OCI-LY1 (cell line): ENCODE data around the gene CPN1.
A peak's percentile ranks its signal among the peaks of the same experiment; 100 is the strongest.

Experiments
- H2AFZ ChIP-seq: fragments of 200-600 bp; sonication (generic), shearing (Covaris generic); 2 replicates; pipeline ENCODE4 v1.6.0; 2014; ENCODE audit warnings: antibody characterized with exemption, mild to moderate bottlenecking, low read length
- H3F3A ChIP-seq: fragments of 200-600 bp; sonication (generic), shearing (Covaris generic); 2 replicates; pipeline ENCODE4 v1.6.0; 2014; ENCODE audit warnings: mild to moderate bottlenecking, antibody characterized with exemption, low read length, moderate library complexity; ENCODE audit not compliant: insufficient read depth
- H3K27ac ChIP-seq: fragments of 200-600 bp; sonication (generic); 2 replicates; pipeline ENCODE4 v1.5.1; 2014; ENCODE audit warnings: low read length, mixed run types, mild to moderate bottlenecking, low read depth; ENCODE audit not compliant: poor library complexity, severe bottlenecking
- H3K27me3 ChIP-seq: fragments of 200-600 bp; sonication (generic); 2 replicates; pipeline ENCODE4 v1.6.0; 2014; ENCODE audit warnings: antibody characterized with exemption, mild to moderate bottlenecking, low read length, moderate library complexity; ENCODE audit not compliant: insufficient read depth
- H3K36me3 ChIP-seq: fragments of 200-600 bp; sonication (generic); 2 replicates; pipeline ENCODE4 v1.6.1; 2014; ENCODE audit warnings: mild to moderate bottlenecking, antibody characterized with exemption, low read length, moderate library complexity, mixed read lengths; ENCODE audit not compliant: insufficient read depth
- H3K4me1 ChIP-seq: fragments of 200-600 bp; sonication (generic); 2 replicates; pipeline ENCODE4 v1.5.1; 2014; ENCODE audit warnings: mild to moderate bottlenecking, low read length, moderate library complexity; ENCODE audit not compliant: insufficient read depth, severe bottlenecking
- H3K4me2 ChIP-seq: fragments of 200-600 bp; sonication (generic), shearing (Covaris generic); 2 replicates; pipeline ENCODE4 v1.6.1; 2014; ENCODE audit warnings: low read length
- H3K4me3 ChIP-seq: fragments of 200-600 bp; sonication (generic); 2 replicates; pipeline ENCODE4 v1.5.1; 2014; ENCODE audit warnings: low read length, low read depth, mild to moderate bottlenecking, mixed read lengths; ENCODE audit not compliant: poor library complexity, severe bottlenecking
- H3K79me2 ChIP-seq: fragments of 200-600 bp; shearing (Covaris generic); 2 replicates; pipeline ENCODE4 v1.6.1; 2016; ENCODE audit warnings: mixed run types, low read length, mixed read lengths; ENCODE audit not compliant: insufficient read depth
- H3K9ac ChIP-seq: fragments of 200-600 bp; sonication (generic), shearing (Covaris generic); 2 replicates; pipeline ENCODE4 v1.6.1; 2014; ENCODE audit warnings: mild to moderate bottlenecking, low read length, mixed read lengths
- H3K9me2 ChIP-seq: fragments of 200-600 bp; sonication (generic), shearing (Covaris generic); 2 replicates; pipeline ENCODE4 v1.6.1; 2014; ENCODE audit warnings: low read depth, mild to moderate bottlenecking, low read length, mixed read lengths
- H3K9me3 ChIP-seq: fragments of 200-600 bp; shearing (Covaris generic); 2 replicates; pipeline ENCODE4 v1.6.1; 2014; ENCODE audit warnings: low read length, mixed read lengths
- H4K20me1 ChIP-seq: fragments of 200-600 bp; sonication (generic), shearing (Covaris generic); 2 replicates; pipeline ENCODE4 v1.6.0; 2016; ENCODE audit warnings: mild to moderate bottlenecking, low read length; ENCODE audit not compliant: insufficient read depth
- EZH2 ChIP-seq: fragments of 200-600 bp; sonication (generic), shearing (Covaris generic); IDR thresholded peaks from 2 replicates; pipeline ENCODE4 v1.8.0; 2017; ENCODE audit warnings: borderline replicate concordance, mixed run types, mild to moderate bottlenecking, antibody characterized with exemption, low read length, moderate library complexity, mixed read lengths
- TF ChIP-seq, protein P1 (sequence below): fragments of 200-600 bp; sonication (generic), shearing (Covaris generic); IDR thresholded peaks from 2 replicates; pipeline ENCODE4 v1.5.1; 2017; ENCODE audit warnings: mild to moderate bottlenecking, antibody characterized with exemption, low read length, moderate library complexity, mixed read lengths

The CPN1 gene

DNA sequence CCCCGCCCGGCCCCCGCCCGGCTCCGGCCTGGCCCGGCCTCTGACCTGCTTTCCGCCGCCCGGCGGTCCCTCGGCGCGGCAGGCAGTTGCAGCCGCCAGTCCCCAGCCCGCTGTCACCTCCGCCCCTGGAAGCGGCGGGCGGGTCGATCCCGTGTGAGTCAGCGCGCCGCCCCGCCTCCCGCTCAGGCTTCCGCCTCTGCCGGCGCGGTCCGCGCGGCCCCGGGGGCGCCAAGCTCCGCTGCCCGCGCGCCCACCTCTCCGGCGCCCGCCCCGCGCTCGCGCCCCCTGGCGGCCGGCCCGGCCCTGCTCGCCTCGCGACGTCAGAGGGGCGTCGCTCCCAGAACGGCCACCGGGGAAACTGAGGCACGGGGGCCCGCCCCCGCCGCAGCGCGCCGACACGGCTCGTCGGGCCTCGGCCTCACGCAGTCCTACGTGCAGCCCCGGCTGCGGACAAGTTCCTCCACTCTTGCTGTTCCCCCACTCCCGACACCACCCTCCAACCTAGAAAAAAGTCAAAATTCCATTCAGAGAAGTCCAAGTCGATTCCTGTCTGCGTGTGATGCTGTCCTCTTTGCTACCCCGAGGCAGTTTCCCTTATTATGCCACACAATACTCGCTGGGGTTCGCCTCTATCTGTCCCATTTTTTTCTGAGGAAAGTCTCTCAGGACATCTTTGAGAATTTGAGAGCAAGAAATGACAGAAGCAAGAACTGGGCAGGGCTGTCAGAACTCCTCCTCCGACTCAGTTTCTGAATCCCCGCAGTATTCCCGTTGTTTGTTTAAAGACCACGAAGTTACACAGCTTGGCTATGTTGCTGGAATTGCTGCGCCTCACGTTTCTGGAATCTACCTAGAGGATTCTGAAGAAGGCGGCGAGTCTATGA is 71.6 kb downstream of the CPN1 start, which contains the start of gene DNMBP:
TSS of gene DNMBP (minus strand) at position 155 of the 884 bp plus-strand sequence. CDS start 37,823 bp downstream, outside the sequence.
- Histone ChIP-seq H3K27ac (peak within 1 kb of the TSS; percentile 89), H3K9ac (peak within 1 kb of the TSS; percentile 91), H3K4me2 (peak within 1 kb of the TSS; percentile 94)

GRCh38 chr10:100009283-100009792 is 72.3 kb downstream of the CPN1 start:
- H3F3A ChIP-seq = no peaks in the 10 kb centered on the region

More for the DNA sequence above, 71.6 kb downstream of the CPN1 start, which contains the start of gene DNMBP:
- Histone ChIP-seq H3K27me3 (no peaks in the 10 kb centered on the region), H3K79me2 (peaks cover 44% of the 10 kb centered on the region), H3F3A (no peaks in the 10 kb centered on the region), H3K36me3 (no peaks in the 10 kb centered on the region), H2AFZ (0 out of 2 replicates have a peak within 1 kb of the TSS, but pooled peaks have one; percentile 30), H3K9me3 (no peaks in the 10 kb centered on the region), H3K4me1 (peaks cover 66% of the 10 kb centered on the region), H3K4me3 (peak within 1 kb of the TSS; percentile 98), H3K9me2 (no peaks in the 10 kb centered on the region), H4K20me1 (no peaks in the 10 kb centered on the region)
- TF ChIP-seq, protein P1, sequence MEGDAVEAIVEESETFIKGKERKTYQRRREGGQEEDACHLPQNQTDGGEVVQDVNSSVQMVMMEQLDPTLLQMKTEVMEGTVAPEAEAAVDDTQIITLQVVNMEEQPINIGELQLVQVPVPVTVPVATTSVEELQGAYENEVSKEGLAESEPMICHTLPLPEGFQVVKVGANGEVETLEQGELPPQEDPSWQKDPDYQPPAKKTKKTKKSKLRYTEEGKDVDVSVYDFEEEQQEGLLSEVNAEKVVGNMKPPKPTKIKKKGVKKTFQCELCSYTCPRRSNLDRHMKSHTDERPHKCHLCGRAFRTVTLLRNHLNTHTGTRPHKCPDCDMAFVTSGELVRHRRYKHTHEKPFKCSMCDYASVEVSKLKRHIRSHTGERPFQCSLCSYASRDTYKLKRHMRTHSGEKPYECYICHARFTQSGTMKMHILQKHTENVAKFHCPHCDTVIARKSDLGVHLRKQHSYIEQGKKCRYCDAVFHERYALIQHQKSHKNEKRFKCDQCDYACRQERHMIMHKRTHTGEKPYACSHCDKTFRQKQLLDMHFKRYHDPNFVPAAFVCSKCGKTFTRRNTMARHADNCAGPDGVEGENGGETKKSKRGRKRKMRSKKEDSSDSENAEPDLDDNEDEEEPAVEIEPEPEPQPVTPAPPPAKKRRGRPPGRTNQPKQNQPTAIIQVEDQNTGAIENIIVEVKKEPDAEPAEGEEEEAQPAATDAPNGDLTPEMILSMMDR = peak; percentile 34
- TF ChIP-seq EZH2 = no peak

GRCh38 chr10:100008708-100009282 is 72.9 kb downstream of the CPN1 start:
- peak overlapping the region; percentile 94 for H3K4me2 ChIP-seq
- H3K27me3 ChIP-seq = no peaks in the 10 kb centered on the region
- H3K9me2 ChIP-seq = no peaks in the 10 kb centered on the region
- peak overlapping the region; percentile 89 for H3K27ac ChIP-seq
- no peaks in the 10 kb centered on the region for H4K20me1 ChIP-seq
- no peaks in the 10 kb centered on the region for H3F3A ChIP-seq
- H3K4me1 ChIP-seq = peaks cover 61% of the 10 kb centered on the region
- no peaks in the 10 kb centered on the region for H3K36me3 ChIP-seq
- peak overlapping the region; percentile 91 for H3K9ac ChIP-seq
- no peak overlapping the region for H2AFZ ChIP-seq
- TF ChIP-seq EZH2 = no peak
- TF ChIP-seq, protein P1 = no peak
- H3K79me2 ChIP-seq = peaks cover 56% of the 10 kb centered on the region
- no peaks in the 10 kb centered on the region for H3K9me3 ChIP-seq
- peak overlapping the region; percentile 98 for H3K4me3 ChIP-seq

More at GRCh38 chr10:100009283-100009792, 72.3 kb downstream of the CPN1 start:
- no peaks in the 10 kb centered on the region for H3K9me3 ChIP-seq
- peak overlapping the region; percentile 91 for H3K9ac ChIP-seq
- H3K4me1 ChIP-seq = peaks cover 67% of the 10 kb centered on the region
- no peaks in the 10 kb centered on the region for H3K9me2 ChIP-seq
- no peaks in the 10 kb centered on the region for H3K36me3 ChIP-seq
- TF ChIP-seq, protein P1 = peak; percentile 23; the same call in 1 of the 2 replicates
- TF ChIP-seq EZH2 = no peak
- no peaks in the 10 kb centered on the region for H4K20me1 ChIP-seq
- H2AFZ ChIP-seq = no peak overlapping the region
- H3K4me3 ChIP-seq = peak overlapping the region; percentile 98
- peak overlapping the region; percentile 89 for H3K27ac ChIP-seq
- H3K27me3 ChIP-seq = no peaks in the 10 kb centered on the region
- peaks cover 50% of the 10 kb centered on the region for H3K79me2 ChIP-seq
- peak overlapping the region; percentile 94 for H3K4me2 ChIP-seq
